Measurements from ENCODE around the gene EIF4B. TPM values are rescaled to one million over a fixed set of nuclear protein-coding genes. Genes with fewer than 3 reads are reported as not detected.

EIF4B gene
- total RNA-seq, 4 donors from 2014 or later, result 404 to 559 (median 485) TPM

- no peaks in the 10 kb centered on the region for H3K9me3 ChIP-seq
- peaks cover 78% of the 10 kb centered on the region for H3K36me3 ChIP-seq
- 54% methylated on average over 13 of the region's 13 CpGs for WGBS
- peak in 1 of 2 donors; percentile 82 for DNase-seq (ENCODE audit: low spot score in 2 of 2)
- H3K4me1 ChIP-seq, result peaks cover 80% of the 10 kb centered on the region
- peak in 1 of 3 donors; percentile 26 for TF ChIP-seq POLR2AphosphoS5 (IDR thresholded peaks at IDR 0.05)
- TF ChIP-seq CTCF (IDR thresholded peaks at IDR 0.05), result no peak
- H3K4me3 ChIP-seq, result no peak overlapping the region
- H3K27me3 ChIP-seq, result no peaks in the 10 kb centered on the region
- H3K27ac ChIP-seq, result peak overlapping the region; percentile 64
Measured at GRCh38 chr12:53063708-53064612, 57.7 kb downstream of the EIF4B start.

DNA sequence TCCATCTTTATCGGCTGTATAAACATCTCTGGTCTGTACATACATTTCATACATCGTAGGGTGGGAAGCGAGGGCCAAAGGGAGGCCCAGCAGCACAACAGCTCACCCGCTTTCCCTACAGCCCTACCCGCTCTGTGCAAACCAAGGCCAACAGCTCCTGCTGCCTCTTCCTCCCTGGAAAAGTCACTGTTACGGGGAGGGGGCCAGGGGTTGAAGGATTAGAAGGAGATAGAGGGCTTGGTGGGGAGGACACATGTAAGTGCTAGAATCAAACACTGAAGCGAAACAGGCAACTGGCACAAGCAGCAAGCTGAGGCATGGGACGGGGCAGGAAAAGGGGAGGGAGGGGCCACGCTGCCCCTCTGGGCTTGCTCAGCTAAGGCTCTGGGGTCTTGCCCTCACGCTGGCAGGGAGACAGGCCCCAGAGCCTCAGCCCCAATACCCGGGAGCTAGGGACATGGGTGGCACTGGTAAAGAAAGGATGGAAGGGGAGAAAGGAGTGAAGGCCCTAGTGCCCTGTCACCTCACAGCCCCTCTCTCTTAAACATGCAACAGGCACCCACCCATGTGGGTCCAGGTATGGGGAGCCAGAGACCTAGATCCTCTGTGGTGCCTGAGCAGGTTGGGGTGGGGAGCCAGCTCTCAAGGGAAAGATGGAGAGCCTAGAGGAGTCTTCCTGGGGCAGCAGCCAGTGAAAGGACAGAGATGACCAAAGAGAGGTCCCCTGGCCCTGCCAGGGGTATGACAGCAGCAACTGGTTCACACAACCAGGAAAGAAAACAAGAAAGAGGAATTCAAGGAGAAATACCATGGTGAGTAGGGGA lies 58.6 kb downstream of the EIF4B start:
- TF ChIP-seq EP300 (IDR thresholded peaks at IDR 0.05) (no peak), CTCF (IDR thresholded peaks at IDR 0.05) (no peak), POLR2A (IDR thresholded peaks at IDR 0.05) (no peak), POLR2AphosphoS5 (IDR thresholded peaks at IDR 0.05) (no peak)
- DNase-seq (ENCODE audit: low spot score in 2 of 2), result no peak
- no peaks in the 10 kb centered on the region for H3K27me3 ChIP-seq
- peaks cover 81% of the 10 kb centered on the region for H3K4me1 ChIP-seq
- 78% methylated on average over 11 of the region's 11 CpGs for WGBS
- no peaks in the 10 kb centered on the region for H3K9me3 ChIP-seq
- peaks cover 69% of the 10 kb centered on the region for H3K36me3 ChIP-seq
- peak overlapping the region; percentile 64 for H3K27ac ChIP-seq
- no peak overlapping the region for H3K4me3 ChIP-seq

DNA sequence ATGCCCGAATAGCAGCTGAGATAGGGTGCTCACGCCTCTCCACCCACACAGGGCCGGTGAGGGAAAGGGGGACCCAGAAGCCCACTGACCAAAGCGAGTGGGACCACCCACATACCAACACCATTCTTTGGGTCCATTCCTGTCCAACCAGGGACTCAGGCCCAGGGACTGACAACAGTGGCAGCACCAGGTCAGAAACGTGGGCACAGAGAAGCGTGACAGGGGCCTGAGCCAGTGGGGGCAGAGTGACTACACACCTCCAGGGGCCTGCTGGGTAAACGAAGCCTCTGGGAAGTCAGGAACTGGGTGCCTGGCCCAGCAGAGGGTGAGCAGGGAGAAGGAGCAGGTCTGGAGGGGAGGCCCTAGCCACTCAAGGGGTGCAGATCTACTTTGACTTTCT lies 59.2 kb downstream of the EIF4B start:
- TF ChIP-seq CTCF (IDR thresholded peaks at IDR 0.05) (no peak), POLR2AphosphoS5 (IDR thresholded peaks at IDR 0.05) (no peak), POLR2A (IDR thresholded peaks at IDR 0.05) (no peak), EP300 (IDR thresholded peaks at IDR 0.05) (no peak)
- Histone ChIP-seq H3K4me1 (peaks cover 81% of the 10 kb centered on the region), H3K9me3 (no peaks in the 10 kb centered on the region), H3K4me3 (no peak overlapping the region), H3K36me3 (peaks cover 63% of the 10 kb centered on the region), H3K27me3 (no peaks in the 10 kb centered on the region), H3K27ac (peak overlapping the region; percentile 10)
- 87% methylated on average over 7 of the region's 7 CpGs for WGBS
- DNase-seq (ENCODE audit: low spot score in 2 of 2), result no peak

- no peak for TF ChIP-seq POLR2AphosphoS5 (IDR thresholded peaks at IDR 0.05)
- peak; percentile 81 to 86 for TF ChIP-seq CTCF (IDR thresholded peaks at IDR 0.05)
- Histone ChIP-seq H3K4me1 (peaks cover 81% of the 10 kb centered on the region), H3K36me3 (peaks cover 63% of the 10 kb centered on the region), H3K27me3 (no peaks in the 10 kb centered on the region), H3K9me3 (no peaks in the 10 kb centered on the region), H3K27ac (peak overlapping the region; percentile 68), H3K4me3 (no peak overlapping the region)
- peak; percentile 91 to 93 for DNase-seq (ENCODE audit: low spot score in 2 of 2)
- WGBS, result 36% methylated on average over 24 of the region's 24 CpGs
Measured at GRCh38 chr12:53065975-53066931, 60.0 kb downstream of the EIF4B start.

All from suprapubic skin (tissue), 4 donors.